ENCODE measurements around the gene C1QTNF9B.

Gene C1QTNF9B

DNA sequence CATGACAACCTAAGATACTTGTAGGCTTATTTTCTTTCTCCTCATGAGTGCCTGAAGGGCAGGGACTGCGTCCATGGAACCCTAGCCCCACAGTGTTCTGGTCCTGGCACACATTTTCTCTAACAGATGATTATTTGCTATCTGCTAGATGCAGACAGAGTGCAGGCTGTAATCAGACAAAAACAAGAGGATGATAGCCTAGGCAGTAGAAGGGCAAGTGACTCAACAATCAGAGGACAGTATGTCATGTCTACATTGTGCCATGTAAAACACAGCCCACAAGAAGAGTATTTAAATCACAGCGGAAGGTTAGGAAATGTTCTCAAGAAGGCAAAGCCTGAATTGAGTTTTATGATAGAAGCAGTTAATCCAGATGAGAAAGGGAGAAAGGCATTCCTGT, 37.4 kb downstream of the C1QTNF9B start:
- no peak for DNase-seq (ENCODE audit: low read depth, low spot score)
- H3K4me3 ChIP-seq (ENCODE audit: low read depth, low read length): no peak overlapping the region
- in situ Hi-C loops (cut with HindIII; ENCODE audit: low sequenced_read_pairs): no loop called here
- TF ChIP-seq, protein P1, sequence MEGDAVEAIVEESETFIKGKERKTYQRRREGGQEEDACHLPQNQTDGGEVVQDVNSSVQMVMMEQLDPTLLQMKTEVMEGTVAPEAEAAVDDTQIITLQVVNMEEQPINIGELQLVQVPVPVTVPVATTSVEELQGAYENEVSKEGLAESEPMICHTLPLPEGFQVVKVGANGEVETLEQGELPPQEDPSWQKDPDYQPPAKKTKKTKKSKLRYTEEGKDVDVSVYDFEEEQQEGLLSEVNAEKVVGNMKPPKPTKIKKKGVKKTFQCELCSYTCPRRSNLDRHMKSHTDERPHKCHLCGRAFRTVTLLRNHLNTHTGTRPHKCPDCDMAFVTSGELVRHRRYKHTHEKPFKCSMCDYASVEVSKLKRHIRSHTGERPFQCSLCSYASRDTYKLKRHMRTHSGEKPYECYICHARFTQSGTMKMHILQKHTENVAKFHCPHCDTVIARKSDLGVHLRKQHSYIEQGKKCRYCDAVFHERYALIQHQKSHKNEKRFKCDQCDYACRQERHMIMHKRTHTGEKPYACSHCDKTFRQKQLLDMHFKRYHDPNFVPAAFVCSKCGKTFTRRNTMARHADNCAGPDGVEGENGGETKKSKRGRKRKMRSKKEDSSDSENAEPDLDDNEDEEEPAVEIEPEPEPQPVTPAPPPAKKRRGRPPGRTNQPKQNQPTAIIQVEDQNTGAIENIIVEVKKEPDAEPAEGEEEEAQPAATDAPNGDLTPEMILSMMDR (IDR thresholded peaks at IDR 0.05; ENCODE audit: low read depth, low read length): no peak

DNA sequence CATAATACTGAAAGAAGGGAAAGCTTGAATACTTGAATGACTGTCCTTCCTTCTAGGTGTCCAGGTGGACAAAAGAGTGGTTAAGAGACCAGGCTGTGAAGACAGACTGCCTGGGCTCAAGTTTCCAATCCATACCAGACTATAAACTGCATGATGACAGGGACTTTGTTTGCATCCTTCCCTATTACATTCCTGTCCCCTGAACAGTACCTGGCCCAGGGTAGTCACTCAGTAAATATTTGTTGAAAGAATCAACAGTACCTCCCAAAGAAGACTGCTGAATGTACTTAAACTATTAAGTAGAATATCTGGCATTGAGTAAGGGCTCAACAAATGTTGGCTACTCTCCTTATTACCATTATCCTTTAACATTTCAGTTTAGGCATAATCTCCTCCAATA, 37.8 kb downstream of the C1QTNF9B start:
- no peak overlapping the region for H3K4me3 ChIP-seq (ENCODE audit: low read depth, low read length)
- in situ Hi-C loops (cut with HindIII; ENCODE audit: low sequenced_read_pairs): no loop called here
- no peak for DNase-seq (ENCODE audit: low read depth, low spot score)
- TF ChIP-seq, protein P1 (IDR thresholded peaks at IDR 0.05; ENCODE audit: low read depth, low read length): no peak

DNA sequence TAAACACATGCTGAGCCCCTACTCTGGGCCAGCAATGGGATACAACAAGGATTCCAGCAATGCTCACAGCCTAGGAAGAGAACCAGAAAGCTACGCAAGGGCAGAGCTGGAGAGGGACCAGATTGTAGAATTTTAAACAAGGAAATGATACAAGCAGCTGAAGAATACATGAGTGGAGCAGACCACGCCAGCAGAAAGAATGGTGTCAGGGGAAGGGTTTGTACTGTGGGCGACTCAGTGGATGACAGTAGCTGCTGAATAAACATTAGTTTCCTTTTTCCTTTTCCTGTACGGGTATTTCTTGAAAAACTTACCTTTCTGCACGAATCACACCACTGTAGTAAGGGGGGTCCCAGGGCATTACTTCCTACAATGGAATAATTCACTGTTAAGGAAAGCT, 38.8 kb downstream of the C1QTNF9B start:
- in situ Hi-C loops (cut with HindIII; ENCODE audit: low sequenced_read_pairs): no loop called here
- H3K4me3 ChIP-seq (ENCODE audit: low read depth, low read length): no peak overlapping the region
- TF ChIP-seq, protein P1 (IDR thresholded peaks at IDR 0.05; ENCODE audit: low read depth, low read length): no peak
- DNase-seq (ENCODE audit: low read depth, low spot score): no peak

DNA sequence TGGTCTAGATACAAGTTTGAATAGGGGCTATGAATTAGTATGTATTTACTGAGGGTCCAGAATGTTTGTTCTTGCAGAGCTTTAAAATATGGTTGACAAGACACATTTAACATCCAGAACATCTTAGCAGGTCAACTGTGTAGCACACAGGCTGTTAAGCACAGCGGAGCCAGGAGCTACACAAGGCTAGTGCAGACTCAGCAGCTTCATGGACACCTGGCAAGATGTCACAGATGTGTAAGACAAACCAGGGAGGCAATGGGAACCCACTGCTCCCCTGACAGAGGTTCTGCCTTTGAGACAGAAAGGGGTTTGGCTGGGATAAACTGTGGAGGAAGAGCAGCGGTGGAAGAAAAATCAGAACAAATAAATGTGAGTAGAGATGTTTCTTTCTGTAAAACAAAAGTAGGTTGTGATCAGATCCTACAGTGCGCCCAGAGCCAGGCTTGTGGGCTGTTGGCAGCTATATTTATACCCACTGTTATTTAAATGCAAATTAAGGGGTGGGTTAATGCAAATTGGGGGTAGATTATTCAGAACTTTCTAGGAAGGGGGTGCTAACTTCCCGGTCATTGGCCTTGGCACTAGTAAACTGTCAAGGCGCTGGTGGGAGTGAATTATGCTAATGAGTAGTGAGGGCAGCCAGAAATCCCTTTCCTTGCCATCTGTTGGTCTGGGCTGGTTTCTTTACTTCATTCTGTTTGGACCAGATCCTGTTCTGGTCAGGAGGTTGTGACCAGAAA, 41.1 kb downstream of the C1QTNF9B start:
- in situ Hi-C loops (cut with HindIII; ENCODE audit: low sequenced_read_pairs): no loop called here
- TF ChIP-seq, protein P1 (IDR thresholded peaks at IDR 0.05; ENCODE audit: low read depth, low read length): no peak

DNA sequence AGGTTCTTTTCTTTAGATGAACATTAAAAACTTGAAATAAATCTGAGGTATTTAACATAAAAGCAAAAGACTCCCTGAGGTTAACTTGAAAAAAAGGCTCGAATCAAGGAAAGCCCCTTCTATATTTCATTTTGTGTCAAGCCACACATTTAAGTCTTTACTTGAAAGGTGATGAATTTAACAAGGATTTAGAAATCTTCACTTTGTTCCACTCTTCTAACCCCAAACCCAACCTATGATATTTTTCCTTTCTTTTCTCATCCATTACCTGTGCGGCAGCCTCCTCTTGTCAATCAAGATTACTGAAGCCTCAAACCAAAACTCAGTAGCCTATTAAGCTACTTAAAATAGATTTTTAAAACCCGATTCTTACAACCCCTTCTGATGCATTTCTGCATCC, 41.9 kb downstream of the C1QTNF9B start:
- in situ Hi-C loops (cut with HindIII; ENCODE audit: low sequenced_read_pairs): no loop called here
- TF ChIP-seq, protein P1 (IDR thresholded peaks at IDR 0.05; ENCODE audit: low read depth, low read length): no peak
- no peak for DNase-seq (ENCODE audit: low read depth, low spot score)

More for the DNA sequence above, 41.1 kb downstream of the C1QTNF9B start:
- no peak overlapping the region for H3K4me3 ChIP-seq (ENCODE audit: low read depth, low read length)
- DNase-seq (ENCODE audit: low read depth, low spot score): no peak

DNA sequence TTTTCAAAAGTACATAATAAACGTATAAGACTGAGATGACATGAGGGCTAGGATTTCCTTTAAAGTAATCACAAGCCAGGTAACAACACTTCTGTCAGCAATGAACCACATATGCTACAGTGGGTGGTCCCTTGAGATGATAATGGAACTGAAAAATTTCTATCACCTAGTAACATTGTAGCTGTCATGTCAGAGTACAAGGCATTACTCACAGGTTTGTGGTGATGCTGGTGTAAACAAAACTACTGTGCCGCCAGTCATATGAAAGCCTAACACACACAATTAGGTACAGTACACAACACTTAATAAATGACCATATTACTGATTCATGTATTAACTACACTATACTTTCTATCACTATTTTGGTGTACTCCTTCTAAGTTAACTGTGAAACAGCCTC, 45.0 kb downstream of the C1QTNF9B start:
- in situ Hi-C loops (cut with HindIII; ENCODE audit: low sequenced_read_pairs): no loop called here
- TF ChIP-seq, protein P1 (IDR thresholded peaks at IDR 0.05; ENCODE audit: low read depth, low read length): no peak
- DNase-seq (ENCODE audit: low read depth, low spot score): no peak
- no peak overlapping the region for H3K4me3 ChIP-seq (ENCODE audit: low read depth, low read length)

More for the DNA sequence above, 41.9 kb downstream of the C1QTNF9B start:
- no peak overlapping the region for H3K4me3 ChIP-seq (ENCODE audit: low read depth, low read length)
